Right atrium auricular region (tissue), 2 donors: ENCODE results near the gene LRG1. TPM values are rescaled to one million over a fixed set of nuclear protein-coding genes. Genes with fewer than 3 reads are reported as not detected.

ENCODE experiments used
- DNase-seq: peaks from one replicate; pipeline ENCODE4 v3.0.0-alpha.2; 2019; ENCODE audit warnings: low spot score
- H3K27ac ChIP-seq, 2 donors: fragments of 200-600 bp; sonication (generic); 1 replicate in 1 of 2; 2 replicates in 1 of 2; pipeline ENCODE4 v1.5.1; 2016 to 2019
- H3K27me3 ChIP-seq, 2 donors: fragments of 200-600 bp; sonication (generic); one replicate each; pipeline versions ENCODE4 v1.5.1 to v1.6.0; 2017 to 2019
- H3K36me3 ChIP-seq: fragments of 200-600 bp; sonication (generic); one replicate; pipeline ENCODE4 v1.5.1; 2016
- H3K4me1 ChIP-seq, 2 donors: fragments of 200-600 bp; sonication (generic); one replicate each; pipeline versions ENCODE4 v1.5.1 to v1.6.0; 2017 to 2019
- H3K4me3 ChIP-seq, 2 donors: fragments of 200-600 bp; sonication (generic); 1 replicate in 1 of 2; 2 replicates in 1 of 2; pipeline ENCODE4 v1.5.1; 2017 to 2019; ENCODE audit warnings: mild to moderate bottlenecking in 1 of 2, moderate library complexity in 1 of 2
- H3K9me3 ChIP-seq, 2 donors: fragments of 200-600 bp; sonication (generic); one replicate each; pipeline ENCODE4 v1.5.1; 2019
- CTCF ChIP-seq, 2 donors: fragments of 200-600 bp; sonication (generic); IDR thresholded peaks; one replicate each; pipeline ENCODE4 v1.5.1; 2019; ENCODE audit warnings: antibody characterized with exemption in 2 of 2
- total RNA-seq, 2 donors: library from RNA; depleted of rRNA; stranded (reverse); fragments of >200 nt; gene quantifications; one replicate each; pipeline ENCODE4 v1.1.0, GENCODE V29; 2016

LRG1 gene
- total RNA-seq, 2 donors from 2014 or later, result 0.67 TPM; not detected in 1

- Histone ChIP-seq H3K4me3 (no peak overlapping the region), H3K27me3 (no peaks in the 10 kb centered on the region), H3K36me3 (peaks cover 89% of the 10 kb centered on the region), H3K9me3 (no peaks in the 10 kb centered on the region), H3K4me1 (no peaks in the 10 kb centered on the region), H3K27ac (no peak overlapping the region)
- TF ChIP-seq CTCF (IDR thresholded peaks at IDR 0.05), result no peak
- DNase-seq, result no peak
These were observed 40.5 kb downstream of the LRG1 start for GRCh38 chr19:4499318-4499717.

GRCh38 chr19:4498694-4499093 is 41.1 kb downstream of the LRG1 start:
- no peak for DNase-seq
- Histone ChIP-seq H3K9me3 (no peaks in the 10 kb centered on the region), H3K27ac (no peak overlapping the region), H3K4me3 (no peak overlapping the region), H3K36me3 (peaks cover 89% of the 10 kb centered on the region), H3K27me3 (no peaks in the 10 kb centered on the region), H3K4me1 (no peaks in the 10 kb centered on the region)
- TF ChIP-seq CTCF (IDR thresholded peaks at IDR 0.05), result no peak

- TF ChIP-seq CTCF (IDR thresholded peaks at IDR 0.05), result no peak
- DNase-seq, result no peak
- no peak overlapping the region for H3K27ac ChIP-seq
- H3K36me3 ChIP-seq, result peaks cover 88% of the 10 kb centered on the region
- no peaks in the 10 kb centered on the region for H3K4me1 ChIP-seq
- H3K27me3 ChIP-seq, result no peaks in the 10 kb centered on the region
- no peaks in the 10 kb centered on the region for H3K9me3 ChIP-seq
- no peak overlapping the region for H3K4me3 ChIP-seq
These were observed 42.0 kb downstream of the LRG1 start for GRCh38 chr19:4497770-4498389.

GRCh38 chr19:4496304-4496703 is 43.5 kb downstream of the LRG1 start:
- H3K9me3 ChIP-seq, result no peaks in the 10 kb centered on the region
- H3K4me3 ChIP-seq, result no peak overlapping the region
- H3K4me1 ChIP-seq, result no peaks in the 10 kb centered on the region
- H3K27me3 ChIP-seq, result no peaks in the 10 kb centered on the region
- no peak overlapping the region for H3K27ac ChIP-seq
- H3K36me3 ChIP-seq, result peaks cover 82% of the 10 kb centered on the region
- DNase-seq, result no peak
- TF ChIP-seq CTCF (IDR thresholded peaks at IDR 0.05), result no peak

GRCh38 chr19:4495471-4495870 is 44.4 kb downstream of the LRG1 start:
- H3K36me3 ChIP-seq, result peaks cover 77% of the 10 kb centered on the region
- no peak for TF ChIP-seq CTCF (IDR thresholded peaks at IDR 0.05)

GRCh38 chr19:4494691-4495064 is 45.2 kb downstream of the LRG1 start:
- Histone ChIP-seq H3K27ac (no peak overlapping the region), H3K9me3 (no peaks in the 10 kb centered on the region), H3K4me3 (no peak overlapping the region), H3K27me3 (no peaks in the 10 kb centered on the region), H3K36me3 (peaks cover 80% of the 10 kb centered on the region), H3K4me1 (no peaks in the 10 kb centered on the region)
- no peak for TF ChIP-seq CTCF (IDR thresholded peaks at IDR 0.05)
- no peak for DNase-seq

More at GRCh38 chr19:4495471-4495870, 44.4 kb downstream of the LRG1 start:
- no peak overlapping the region for H3K27ac ChIP-seq
- no peak for DNase-seq
- no peaks in the 10 kb centered on the region for H3K9me3 ChIP-seq
- H3K4me1 ChIP-seq, result no peaks in the 10 kb centered on the region
- no peak overlapping the region for H3K4me3 ChIP-seq
- no peaks in the 10 kb centered on the region for H3K27me3 ChIP-seq
